Measurements from ENCODE around the gene PPHLN1.

GRCh38 chr12:42315108-42315507 is 10.9 kb upstream of the PPHLN1 start:
- TF ChIP-seq POLR2A (IDR thresholded peaks at IDR 0.05), result no peak
- no peak for TF ChIP-seq CTCF (IDR thresholded peaks at IDR 0.05)
